ENCODE measurements around the gene KIF5C. TPM values are rescaled to one million over a fixed set of nuclear protein-coding genes. Genes with fewer than 3 reads are reported as not detected.
A peak's percentile ranks its signal among the peaks of the same experiment; 100 is the strongest.

KIF5C gene
- total RNA-seq, 2 experiments from 2014 or later, result 8.1 to 22.2 TPM

DNA sequence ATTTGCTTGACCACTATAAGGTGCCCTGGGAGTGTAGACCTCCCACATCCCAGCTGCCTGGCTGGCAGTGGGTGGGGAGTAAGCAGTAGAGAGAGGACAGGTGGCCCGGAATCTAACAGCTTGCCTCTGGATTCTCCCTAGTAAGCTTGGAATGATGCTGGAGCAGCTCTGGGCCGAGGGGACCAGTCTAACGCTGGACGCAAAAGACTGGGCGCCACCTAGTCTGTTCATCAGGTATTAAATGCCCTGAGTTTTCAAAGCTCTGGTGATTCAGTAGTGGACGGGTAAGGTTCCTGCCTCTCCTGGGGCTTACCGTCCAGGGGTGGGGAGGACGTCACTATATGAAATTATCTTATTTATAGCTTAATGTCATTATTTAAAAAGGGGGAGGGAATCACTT, 162.8 kb downstream of the KIF5C start:
- Histone ChIP-seq H3K9me2 (ENCODE audit: insufficient read depth, low read length) (no peaks in the 10 kb centered on the region), H3K79me2 (ENCODE audit: insufficient read depth, low read depth, low read length) (no peaks in the 10 kb centered on the region), H3K27ac (ENCODE audit: low read depth, low read length, poor library complexity, severe bottlenecking) (no peak overlapping the region), H3K36me3 (ENCODE audit: insufficient read depth, low read length) (no peaks in the 10 kb centered on the region), H3K4me3 (ENCODE audit: low read depth, low read length, poor library complexity, severe bottlenecking) (no peak overlapping the region), H3K9me3 (ENCODE audit: low read length) (no peaks in the 10 kb centered on the region), H2AFZ (ENCODE audit: low read length) (no peak overlapping the region), H3K4me2 (ENCODE audit: low read length) (peak overlapping the region; percentile 41; the same call in 1 of the 2 replicates), H4K20me1 (ENCODE audit: insufficient read depth, low read length) (no peaks in the 10 kb centered on the region), H3K4me1 (ENCODE audit: insufficient read depth, low read length, poor library complexity, severe bottlenecking) (peaks cover 15% of the 10 kb centered on the region)
- POLR2A ChIA-PET, result interaction anchor here (0.7 to 1.3 kb wide), 5 partner anchors 10 to 549 kb away, joined by 3 to 6 read pairs (median 4); no protein-coding TSS in a partner anchor
- intact Hi-C loops (cut with micrococcal nuclease; ENCODE audit: unreplicated experiment), result no loop called here
- DNase-seq (ENCODE audit: low spot score), result peak; percentile 15
- TF ChIP-seq EZH2phosphoT487 (IDR thresholded peaks at IDR 0.05; ENCODE audit: borderline replicate concordance, low read depth, low read length), result no peak
- TF ChIP-seq, protein P1, sequence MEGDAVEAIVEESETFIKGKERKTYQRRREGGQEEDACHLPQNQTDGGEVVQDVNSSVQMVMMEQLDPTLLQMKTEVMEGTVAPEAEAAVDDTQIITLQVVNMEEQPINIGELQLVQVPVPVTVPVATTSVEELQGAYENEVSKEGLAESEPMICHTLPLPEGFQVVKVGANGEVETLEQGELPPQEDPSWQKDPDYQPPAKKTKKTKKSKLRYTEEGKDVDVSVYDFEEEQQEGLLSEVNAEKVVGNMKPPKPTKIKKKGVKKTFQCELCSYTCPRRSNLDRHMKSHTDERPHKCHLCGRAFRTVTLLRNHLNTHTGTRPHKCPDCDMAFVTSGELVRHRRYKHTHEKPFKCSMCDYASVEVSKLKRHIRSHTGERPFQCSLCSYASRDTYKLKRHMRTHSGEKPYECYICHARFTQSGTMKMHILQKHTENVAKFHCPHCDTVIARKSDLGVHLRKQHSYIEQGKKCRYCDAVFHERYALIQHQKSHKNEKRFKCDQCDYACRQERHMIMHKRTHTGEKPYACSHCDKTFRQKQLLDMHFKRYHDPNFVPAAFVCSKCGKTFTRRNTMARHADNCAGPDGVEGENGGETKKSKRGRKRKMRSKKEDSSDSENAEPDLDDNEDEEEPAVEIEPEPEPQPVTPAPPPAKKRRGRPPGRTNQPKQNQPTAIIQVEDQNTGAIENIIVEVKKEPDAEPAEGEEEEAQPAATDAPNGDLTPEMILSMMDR (conservative IDR thresholded peaks at IDR 0.05; ENCODE audit: low read length), result peak; percentile 41; the same call in 1 of the 2 replicates
- no TSS peak for BruUV-seq (replicated peaks)
- CTCF ChIA-PET (ENCODE audit: unreplicated experiment), result interaction anchor here (0.8 to 1.6 kb wide), 3 partner anchors 17 to 21 kb away, joined by 3 to 8 read pairs (median 6); no protein-coding TSS in a partner anchor

DNA sequence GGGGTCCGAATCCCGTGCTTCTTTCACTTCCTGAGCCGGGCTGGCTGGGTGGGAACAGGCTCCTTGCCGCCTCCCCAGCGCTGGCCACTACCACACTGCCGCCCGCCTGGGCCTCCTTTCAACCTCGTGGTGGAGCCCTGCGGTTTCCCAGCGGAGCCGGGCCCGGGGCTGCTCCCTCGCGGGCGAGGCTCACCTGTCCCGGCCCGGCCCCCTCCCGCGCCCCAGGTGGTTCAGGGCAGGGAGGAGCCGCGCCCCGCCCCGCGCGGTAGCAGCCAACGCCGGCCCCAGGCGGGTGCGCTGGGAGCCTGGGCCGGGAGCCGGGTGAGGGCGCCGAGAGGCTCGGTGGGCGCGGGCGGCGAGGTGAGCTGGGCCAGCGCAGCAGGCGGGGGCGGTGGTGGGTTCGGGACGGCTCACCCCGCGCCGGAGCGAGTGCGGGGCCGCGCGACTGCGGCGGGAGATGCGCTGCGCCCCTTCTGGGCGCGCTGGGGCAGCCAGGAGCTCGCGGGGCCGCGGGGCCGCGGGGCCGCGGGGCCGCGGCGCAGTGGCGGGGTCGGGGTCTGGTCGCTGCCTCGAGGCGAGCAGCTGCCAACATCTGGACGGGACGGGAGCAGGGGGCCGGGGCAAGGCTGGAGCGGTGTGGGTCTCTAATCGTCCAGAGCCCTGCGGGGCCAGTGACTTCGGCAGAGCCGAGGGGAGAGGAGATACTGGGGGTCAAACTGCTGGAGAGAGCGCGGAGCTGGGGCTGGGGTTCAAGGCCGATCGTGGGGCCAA, 163.6 kb downstream of the KIF5C start, which contains the start of gene LYPD6B:
LYPD6B (plus strand) TSS at position 258 of the 771 bp plus-strand sequence. CDS start 92,250 bp downstream, outside the sequence.
- DNase-seq (ENCODE audit: low spot score), result no peak
- BruUV-seq (replicated peaks), result no TSS peak
- Histone ChIP-seq H3K79me2 (ENCODE audit: insufficient read depth, low read depth, low read length) (no peaks in the 10 kb centered on the region), H3K36me3 (ENCODE audit: insufficient read depth, low read length) (no peaks in the 10 kb centered on the region), H3K4me1 (ENCODE audit: insufficient read depth, low read length, poor library complexity, severe bottlenecking) (peaks cover 13% of the 10 kb centered on the region), H2AFZ (ENCODE audit: low read length) (no peak within 1 kb of the TSS), H3K27ac (ENCODE audit: low read depth, low read length, poor library complexity, severe bottlenecking) (no peak within 1 kb of the TSS), H4K20me1 (ENCODE audit: insufficient read depth, low read length) (no peaks in the 10 kb centered on the region), H3K9me2 (ENCODE audit: insufficient read depth, low read length) (no peaks in the 10 kb centered on the region), H3K4me2 (ENCODE audit: low read length) (peak within 1 kb of the TSS; percentile 41; the same call in 1 of the 2 replicates), H3K9me3 (ENCODE audit: low read length) (no peaks in the 10 kb centered on the region), H3K4me3 (ENCODE audit: low read depth, low read length, poor library complexity, severe bottlenecking) (no peak within 1 kb of the TSS)
- ChIA-PET CTCF (ENCODE audit: unreplicated experiment) (interaction anchor here (0.6 to 1.6 kb wide), 6 partner anchors 18 to 477 kb away, joined by 3 to 8 read pairs (median 4); no protein-coding TSS in a partner anchor), POLR2A (interaction anchor here (0.8 to 1.4 kb wide), 5 partner anchors 9 to 23 kb away, joined by 3 to 6 read pairs (median 3); no protein-coding TSS in a partner anchor)
- TF ChIP-seq, protein P1 (conservative IDR thresholded peaks at IDR 0.05; ENCODE audit: low read length), result no peak
- no peak for TF ChIP-seq EZH2phosphoT487 (IDR thresholded peaks at IDR 0.05; ENCODE audit: borderline replicate concordance, low read depth, low read length)
- intact Hi-C loops (cut with micrococcal nuclease; ENCODE audit: unreplicated experiment), result no loop called here

Data from OCI-LY7 (cell line).